Panc1 (cell line): ENCODE measurements around the gene FAM83G. TPM values are rescaled to one million over a fixed set of nuclear protein-coding genes. Genes with fewer than 3 reads are reported as not detected.

Source experiments
- ATAC-seq: fragments of 200-7000 bp; cut with Tn5 transposase; 2 replicates; pipeline ENCODE4 v1.9.1; 2020; ENCODE audit warnings: mild to moderate bottlenecking, moderate library complexity
- BruUV-seq: library from RNA; stranded (reverse); fragments of 400-500 nt; replicated peaks from 2 replicates; lab custom pipeline; 2021; lab: Mats Ljungman, UMichigan
- CTCF ChIA-PET: fragments of 300-600 bp; sonication (Branson Sonifier 250); formaldehyde crosslinking; loops from one replicate; lab custom pipeline; 2022; ENCODE audit warnings: antibody characterized with exemption; lab: Charles Lee
- POLR2A ChIA-PET: fragments of 300-600 bp; sonication (Branson Sonifier 250); formaldehyde crosslinking; loops from one replicate; lab custom pipeline; 2022; ENCODE audit warnings: antibody characterized with exemption; lab: Charles Lee
- DNase-seq: peaks from one replicate; pipeline ENCODE4 v3.0.0-alpha.2; 2010; ENCODE audit warnings: low read depth, low spot score
- H3K27ac ChIP-seq: 2 replicates; pipeline ENCODE4 v1.5.1; 2011; ENCODE audit warnings: mild to moderate bottlenecking, low read length, inconsistent platforms
- H3K27me3 ChIP-seq: fragments of 200-500 bp; sonication (Bioruptor generic); 2 replicates; pipeline ENCODE4 v1.6.0; 2014; ENCODE audit warnings: low read length, inconsistent platforms; ENCODE audit not compliant: control insufficient read depth, insufficient read depth
- H3K36me3 ChIP-seq: fragments of 200-500 bp; sonication (Bioruptor generic); 2 replicates; pipeline ENCODE4 v1.5.1; 2014; ENCODE audit warnings: inconsistent platforms, mild to moderate bottlenecking, low read length, moderate library complexity; ENCODE audit not compliant: control insufficient read depth, insufficient read depth
- H3K4me1 ChIP-seq: 2 replicates; pipeline ENCODE4 v1.5.1; 2011; ENCODE audit warnings: inconsistent platforms, mild to moderate bottlenecking, low read length, moderate library complexity; ENCODE audit not compliant: control insufficient read depth, insufficient read depth
- H3K4me3 ChIP-seq, 2 experiments: 2 replicates each; pipeline ENCODE4 v1.5.1; 2011 to 2012; ENCODE audit warnings: low read depth in 2 of 2, low read length in 2 of 2, mild to moderate bottlenecking in 2 of 2, inconsistent platforms in 1 of 2, moderate library complexity in 1 of 2
- H3K9me3 ChIP-seq: fragments of 200-500 bp; sonication (Bioruptor generic); 2 replicates; pipeline ENCODE4 v1.5.1; 2014; ENCODE audit warnings: low read depth, mild to moderate bottlenecking, inconsistent platforms, low read length, moderate library complexity; ENCODE audit not compliant: control insufficient read depth, insufficient read depth
- POLR2AphosphoS5 ChIP-seq: IDR thresholded peaks from 2 replicates; pipeline ENCODE4 v1.6.1; 2012; ENCODE audit warnings: mild to moderate bottlenecking, low read depth, low read length, moderate library complexity
- SIN3A ChIP-seq: IDR thresholded peaks from 2 replicates; pipeline ENCODE4 v1.6.1; 2012; ENCODE audit warnings: low read depth, mild to moderate bottlenecking, low read length, moderate library complexity, borderline replicate concordance; ENCODE audit not compliant: insufficient read depth
- TCF7L2 ChIP-seq: IDR thresholded peaks from 2 replicates; pipeline ENCODE4 v1.6.1; 2011; ENCODE audit warnings: mild to moderate bottlenecking, low read depth, low read length, inconsistent platforms
- in situ Hi-C: cut with HindIII; loops from 2 replicates; pipeline ENCODE4 v1.10.0; 2016; ENCODE audit warnings: low sequenced_read_pairs, low pct_unique_long_range_greater_than_20kb
- intact Hi-C: fragments of 100-400 bp; cut with micrococcal nuclease; formaldehyde crosslinking; loops from one replicate; pipeline ENCODE4 v1.10.0; 2022; ENCODE audit not compliant: unreplicated experiment
- total RNA-seq: library from RNA; stranded (reverse); gene quantifications from one replicate; pipeline ENCODE4 v1.2.1, GENCODE V29; 2021; ENCODE audit not compliant: unreplicated experiment
- TF ChIP-seq, protein P1 (sequence below): fragments of 450-650 bp; IDR thresholded peaks from 2 replicates; pipeline ENCODE4 v1.5.1; 2017; ENCODE audit warnings: mild to moderate bottlenecking
- TF ChIP-seq, protein P2 (sequence below), 2 experiments: IDR thresholded peaks; 2 replicates each; pipeline ENCODE4 v1.6.1; 2011 to 2012; ENCODE audit warnings: low read depth in 2 of 2, control low read depth in 1 of 2, low read length in 1 of 2, mild to moderate bottlenecking in 1 of 2, moderate library complexity in 1 of 2; ENCODE audit not compliant: insufficient read depth in 1 of 2

Gene FAM83G
- total RNA-seq, 1 experiment from 2014 or later = 17.3 TPM

DNA sequence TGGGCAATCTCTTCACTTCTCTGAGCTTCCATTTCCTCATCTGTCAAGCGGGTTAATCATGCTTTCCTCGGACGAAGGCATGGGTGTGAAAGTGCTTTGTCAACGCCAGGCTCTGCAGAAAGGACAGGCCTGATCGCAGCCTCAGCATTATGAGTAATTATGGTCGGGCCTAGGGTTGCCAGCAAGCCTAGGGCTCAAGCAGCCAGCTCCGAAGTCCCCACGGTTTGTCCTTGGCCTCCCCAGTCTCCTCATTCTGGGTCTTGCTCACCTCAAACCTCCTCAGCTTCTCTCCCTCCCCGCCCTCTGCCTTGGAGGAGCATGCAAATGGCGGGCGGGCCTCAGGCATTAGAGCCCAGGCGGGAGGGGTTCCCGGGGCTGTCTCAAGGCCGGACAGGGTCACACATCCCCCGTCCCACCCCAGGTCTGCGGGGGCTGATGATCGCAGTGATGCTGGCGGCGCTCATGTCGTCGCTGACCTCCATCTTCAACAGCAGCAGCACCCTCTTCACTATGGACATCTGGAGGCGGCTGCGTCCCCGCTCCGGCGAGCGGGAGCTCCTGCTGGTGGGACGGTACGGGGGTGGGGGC, 10.2 kb upstream of the FAM83G start:
- Histone ChIP-seq H3K4me3 (no peak overlapping the region), H3K4me1 (no peaks in the 10 kb centered on the region), H3K9me3 (no peaks in the 10 kb centered on the region), H3K36me3 (no peaks in the 10 kb centered on the region), H3K27ac (no peak overlapping the region), H3K27me3 (no peaks in the 10 kb centered on the region)
- no peak for TF ChIP-seq TCF7L2
- TF ChIP-seq, protein P1, sequence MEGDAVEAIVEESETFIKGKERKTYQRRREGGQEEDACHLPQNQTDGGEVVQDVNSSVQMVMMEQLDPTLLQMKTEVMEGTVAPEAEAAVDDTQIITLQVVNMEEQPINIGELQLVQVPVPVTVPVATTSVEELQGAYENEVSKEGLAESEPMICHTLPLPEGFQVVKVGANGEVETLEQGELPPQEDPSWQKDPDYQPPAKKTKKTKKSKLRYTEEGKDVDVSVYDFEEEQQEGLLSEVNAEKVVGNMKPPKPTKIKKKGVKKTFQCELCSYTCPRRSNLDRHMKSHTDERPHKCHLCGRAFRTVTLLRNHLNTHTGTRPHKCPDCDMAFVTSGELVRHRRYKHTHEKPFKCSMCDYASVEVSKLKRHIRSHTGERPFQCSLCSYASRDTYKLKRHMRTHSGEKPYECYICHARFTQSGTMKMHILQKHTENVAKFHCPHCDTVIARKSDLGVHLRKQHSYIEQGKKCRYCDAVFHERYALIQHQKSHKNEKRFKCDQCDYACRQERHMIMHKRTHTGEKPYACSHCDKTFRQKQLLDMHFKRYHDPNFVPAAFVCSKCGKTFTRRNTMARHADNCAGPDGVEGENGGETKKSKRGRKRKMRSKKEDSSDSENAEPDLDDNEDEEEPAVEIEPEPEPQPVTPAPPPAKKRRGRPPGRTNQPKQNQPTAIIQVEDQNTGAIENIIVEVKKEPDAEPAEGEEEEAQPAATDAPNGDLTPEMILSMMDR = no peak
- TF ChIP-seq POLR2AphosphoS5 = no peak
- TF ChIP-seq SIN3A = no peak
- TF ChIP-seq, protein P2, sequence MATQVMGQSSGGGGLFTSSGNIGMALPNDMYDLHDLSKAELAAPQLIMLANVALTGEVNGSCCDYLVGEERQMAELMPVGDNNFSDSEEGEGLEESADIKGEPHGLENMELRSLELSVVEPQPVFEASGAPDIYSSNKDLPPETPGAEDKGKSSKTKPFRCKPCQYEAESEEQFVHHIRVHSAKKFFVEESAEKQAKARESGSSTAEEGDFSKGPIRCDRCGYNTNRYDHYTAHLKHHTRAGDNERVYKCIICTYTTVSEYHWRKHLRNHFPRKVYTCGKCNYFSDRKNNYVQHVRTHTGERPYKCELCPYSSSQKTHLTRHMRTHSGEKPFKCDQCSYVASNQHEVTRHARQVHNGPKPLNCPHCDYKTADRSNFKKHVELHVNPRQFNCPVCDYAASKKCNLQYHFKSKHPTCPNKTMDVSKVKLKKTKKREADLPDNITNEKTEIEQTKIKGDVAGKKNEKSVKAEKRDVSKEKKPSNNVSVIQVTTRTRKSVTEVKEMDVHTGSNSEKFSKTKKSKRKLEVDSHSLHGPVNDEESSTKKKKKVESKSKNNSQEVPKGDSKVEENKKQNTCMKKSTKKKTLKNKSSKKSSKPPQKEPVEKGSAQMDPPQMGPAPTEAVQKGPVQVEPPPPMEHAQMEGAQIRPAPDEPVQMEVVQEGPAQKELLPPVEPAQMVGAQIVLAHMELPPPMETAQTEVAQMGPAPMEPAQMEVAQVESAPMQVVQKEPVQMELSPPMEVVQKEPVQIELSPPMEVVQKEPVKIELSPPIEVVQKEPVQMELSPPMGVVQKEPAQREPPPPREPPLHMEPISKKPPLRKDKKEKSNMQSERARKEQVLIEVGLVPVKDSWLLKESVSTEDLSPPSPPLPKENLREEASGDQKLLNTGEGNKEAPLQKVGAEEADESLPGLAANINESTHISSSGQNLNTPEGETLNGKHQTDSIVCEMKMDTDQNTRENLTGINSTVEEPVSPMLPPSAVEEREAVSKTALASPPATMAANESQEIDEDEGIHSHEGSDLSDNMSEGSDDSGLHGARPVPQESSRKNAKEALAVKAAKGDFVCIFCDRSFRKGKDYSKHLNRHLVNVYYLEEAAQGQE (IDR thresholded peaks at IDR 0.05; ENCODE audit: insufficient read depth in 1 of 2, low read depth in 2 of 2, low read length in 1 of 2) = no peak
- no peak for DNase-seq
- no peak for ATAC-seq
- in situ Hi-C loops (no loop called here), intact Hi-C loops (no loop called here)
- CTCF ChIA-PET = interaction anchor here (0.6 kb wide), 1 partner anchor 1518 kb away, joined by 6 read pairs; the partner anchor contains the start of gene RASD1
- POLR2A ChIA-PET = no interaction called here
- no TSS peak for BruUV-seq

DNA sequence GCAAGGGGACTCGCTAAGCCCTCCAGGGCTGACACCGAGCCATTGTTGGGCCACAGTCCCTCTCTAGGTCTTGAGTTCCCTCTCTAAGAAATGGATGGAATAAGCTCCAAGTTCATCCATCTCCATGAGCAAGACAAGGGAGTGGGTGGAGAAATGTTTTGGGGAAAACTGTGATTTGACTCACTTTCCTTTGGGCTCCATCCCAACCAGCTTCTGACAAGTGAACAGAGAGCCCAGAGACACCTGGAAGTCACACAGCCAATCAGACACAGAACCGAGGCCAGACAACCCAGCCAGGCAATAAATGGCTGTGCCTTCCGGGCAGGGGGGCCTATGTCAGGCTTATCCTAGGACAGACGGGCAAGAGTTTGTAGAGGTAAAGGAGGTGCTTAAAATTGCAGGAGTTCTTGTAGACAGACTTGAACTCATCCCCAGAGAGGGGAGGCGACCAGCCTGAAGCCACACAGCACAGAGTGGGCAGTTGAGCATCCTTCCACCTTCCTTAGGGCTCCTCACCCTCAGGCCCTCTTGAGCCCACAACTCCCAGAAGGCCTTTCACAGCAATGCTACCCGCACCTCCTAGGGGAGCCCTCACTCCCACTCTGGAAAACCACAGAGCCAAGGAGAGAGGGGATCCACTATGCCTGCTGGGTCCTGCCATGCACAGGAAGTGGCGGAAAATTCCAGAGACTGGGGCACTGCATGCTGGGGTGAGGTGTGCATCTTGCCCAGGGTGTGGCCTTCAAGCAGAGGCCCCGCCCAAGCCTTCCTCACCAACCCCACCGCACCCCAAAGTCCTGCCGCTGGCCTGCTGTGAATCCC, 9.5 kb upstream of the FAM83G start:
- Histone ChIP-seq H3K4me3 (no peak overlapping the region), H3K27ac (no peak overlapping the region), H3K4me1 (no peaks in the 10 kb centered on the region), H3K27me3 (no peaks in the 10 kb centered on the region), H3K36me3 (no peaks in the 10 kb centered on the region), H3K9me3 (no peaks in the 10 kb centered on the region)
- ChIA-PET POLR2A (no interaction called here), CTCF (no interaction called here)
- no TSS peak for BruUV-seq
- TF ChIP-seq, protein P2 (IDR thresholded peaks at IDR 0.05; ENCODE audit: insufficient read depth in 1 of 2, low read depth in 2 of 2, low read length in 1 of 2) = no peak
- TF ChIP-seq, protein P1 = no peak
- TF ChIP-seq POLR2AphosphoS5 (no peak), TCF7L2 (no peak), SIN3A (no peak)
- intact Hi-C loops = no loop called here
- DNase-seq = no peak
- in situ Hi-C loops = no loop called here
- no peak for ATAC-seq
